GM12875 (cell line): ENCODE results near the gene PPFIA2.

Experiments
- H3K4me3 ChIP-seq: one replicate; pipeline ENCODE4 v1.5.1; 2011; ENCODE audit warnings: low read depth, low read length, control low read depth
- CTCF ChIP-seq: IDR thresholded peaks from 2 replicates; pipeline ENCODE4 v1.5.1; 2011; ENCODE audit warnings: low read depth, mild to moderate bottlenecking, control low read depth, inconsistent platforms, low read length, moderate library complexity, borderline replicate concordance; ENCODE audit not compliant: insufficient read depth

The PPFIA2 gene

GRCh38 chr12:81249976-81250375 lies 509.2 kb downstream of the PPFIA2 start:
- no peak overlapping the region for H3K4me3 ChIP-seq
- TF ChIP-seq CTCF: no peak

- no peak overlapping the region for H3K4me3 ChIP-seq
- no peak for TF ChIP-seq CTCF
Observed at GRCh38 chr12:81245907-81246570, 513.1 kb downstream of the PPFIA2 start.

GRCh38 chr12:81245458-81245857 lies 513.7 kb downstream of the PPFIA2 start:
- no peak overlapping the region for H3K4me3 ChIP-seq
- no peak for TF ChIP-seq CTCF

- TF ChIP-seq CTCF: no peak
- no peak overlapping the region for H3K4me3 ChIP-seq
Observed at GRCh38 chr12:81231574-81232368, 527.4 kb downstream of the PPFIA2 start.

- TF ChIP-seq CTCF: no peak
- no peak overlapping the region for H3K4me3 ChIP-seq
Observed at GRCh38 chr12:81229759-81230158, 529.4 kb downstream of the PPFIA2 start.

- no peak for TF ChIP-seq CTCF
- no peak overlapping the region for H3K4me3 ChIP-seq
Observed at GRCh38 chr12:81224626-81225025, 534.5 kb downstream of the PPFIA2 start.
